Adipocyte (in vitro differentiated cells): ENCODE measurements around the gene GYS2.
"Not testable (repeated sequence)": the region's sequence is repeated elsewhere in the genome, so short reads cannot be mapped to it uniquely, and the experiment has no call there.

ENCODE experiments used
- DNase-seq: peaks from one replicate; pipeline ENCODE4 v3.0.0-alpha.2; 2015; ENCODE audit warnings: low read depth
- H3K27me3 ChIP-seq: replicated peaks from 2 replicates; pipeline ENCODE4 v1.7.0; 2013; ENCODE audit warnings: mild to moderate bottlenecking, low read length, moderate library complexity; ENCODE audit not compliant: control insufficient read depth, insufficient read depth
- H3K36me3 ChIP-seq: 2 replicates; pipeline ENCODE4 v1.7.0; 2013; ENCODE audit warnings: low read length, mild to moderate bottlenecking, moderate library complexity; ENCODE audit not compliant: control insufficient read depth, insufficient read depth, severe bottlenecking
- H3K4me1 ChIP-seq: 2 replicates; pipeline ENCODE4 v1.7.0; 2013; ENCODE audit warnings: mild to moderate bottlenecking, low read length, moderate library complexity; ENCODE audit not compliant: control insufficient read depth, insufficient read depth
- H3K4me3 ChIP-seq: 2 replicates; pipeline ENCODE4 v1.7.0; 2013; ENCODE audit warnings: mild to moderate bottlenecking, low read length, moderate library complexity
- H3K9ac ChIP-seq: 2 replicates; pipeline ENCODE4 v1.7.0; 2013; ENCODE audit warnings: mild to moderate bottlenecking, low read length, moderate library complexity
- H3K9me3 ChIP-seq: 2 replicates; pipeline ENCODE4 v1.7.0; 2013; ENCODE audit warnings: mild to moderate bottlenecking, low read length, moderate library complexity; ENCODE audit not compliant: control insufficient read depth

The GYS2 gene

DNA sequence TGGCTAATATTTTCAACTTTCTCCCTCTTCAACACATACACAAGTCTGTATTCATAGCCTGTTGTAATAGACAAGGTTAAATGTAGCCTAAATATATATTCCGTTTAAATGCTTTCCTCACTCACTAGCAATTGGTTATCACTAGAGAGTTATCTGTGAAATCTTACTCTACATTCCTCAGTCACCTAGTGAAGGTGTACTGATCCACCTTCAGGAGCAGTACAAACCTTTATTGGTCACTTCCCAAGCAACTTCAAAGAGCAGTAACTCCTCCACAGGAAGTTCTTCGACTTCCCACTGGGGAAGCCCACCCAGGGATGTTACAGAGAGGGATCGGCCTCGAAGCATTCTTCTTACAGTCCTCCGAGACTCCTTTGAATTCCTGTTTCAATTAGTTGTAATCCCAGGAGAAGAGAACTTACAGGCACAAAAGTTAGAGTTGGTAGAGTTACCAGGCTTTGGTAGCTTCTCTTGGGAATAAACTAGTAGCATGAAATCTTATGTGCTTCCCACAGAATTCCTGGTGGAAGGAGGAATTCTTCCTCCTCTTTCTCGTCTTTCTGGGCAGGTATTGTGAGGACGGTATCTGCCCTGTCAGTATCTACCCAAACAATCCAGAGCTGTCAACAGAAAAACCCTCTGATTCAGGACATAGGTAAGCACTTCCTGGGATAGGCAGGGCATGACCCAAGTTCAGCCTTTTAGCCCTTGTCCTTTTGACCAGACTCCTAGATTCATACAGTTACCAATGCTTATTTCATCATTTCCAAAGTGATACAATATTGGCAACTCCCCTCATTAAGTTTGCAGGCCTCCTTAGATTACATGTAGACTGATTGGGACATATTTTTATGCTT lies at the start of gene GYS2:
Gene GYS2, minus strand, starts transcription at position 603 of the 857 bp plus-strand sequence. Its CDS starts 255 bp downstream, at position 348.
- no peak for DNase-seq
- no peaks in the 10 kb centered on the region for H3K36me3 ChIP-seq
- no peak within 1 kb of the TSS for H3K4me3 ChIP-seq
- no peak within 1 kb of the TSS for H3K9ac ChIP-seq
- peaks cover 12% of the 10 kb centered on the region for H3K4me1 ChIP-seq
- no peaks in the 10 kb centered on the region for H3K9me3 ChIP-seq
- H3K27me3 ChIP-seq = peaks cover 11% of the 10 kb centered on the region

DNA sequence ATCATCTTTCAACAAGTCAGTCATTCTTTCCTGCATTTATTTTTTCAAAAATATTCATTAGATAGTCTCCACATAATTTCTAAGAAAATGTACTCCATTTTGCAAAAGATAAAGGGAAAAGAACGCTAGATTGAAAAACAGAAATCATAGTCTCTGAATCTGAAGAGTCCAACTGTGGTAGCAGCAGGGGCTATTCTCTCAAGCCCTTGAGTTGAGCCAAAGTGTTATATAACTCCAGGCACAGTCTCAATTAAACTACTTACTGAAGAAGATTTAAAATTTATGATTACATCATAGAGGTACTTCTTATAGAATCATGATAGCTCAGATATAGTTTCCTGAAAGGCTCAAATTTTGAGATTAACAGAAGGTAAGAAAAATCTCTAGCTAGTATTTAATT lies 47.2 kb upstream of the GYS2 start:
- Histone ChIP-seq H3K4me3 (no peak overlapping the region), H3K4me1 (peaks cover 20% of the 10 kb centered on the region), H3K9ac (no peak overlapping the region), H3K36me3 (peaks cover 78% of the 10 kb centered on the region), H3K27me3 (no peaks in the 10 kb centered on the region), H3K9me3 (no peaks in the 10 kb centered on the region)
- DNase-seq = no peak

DNA sequence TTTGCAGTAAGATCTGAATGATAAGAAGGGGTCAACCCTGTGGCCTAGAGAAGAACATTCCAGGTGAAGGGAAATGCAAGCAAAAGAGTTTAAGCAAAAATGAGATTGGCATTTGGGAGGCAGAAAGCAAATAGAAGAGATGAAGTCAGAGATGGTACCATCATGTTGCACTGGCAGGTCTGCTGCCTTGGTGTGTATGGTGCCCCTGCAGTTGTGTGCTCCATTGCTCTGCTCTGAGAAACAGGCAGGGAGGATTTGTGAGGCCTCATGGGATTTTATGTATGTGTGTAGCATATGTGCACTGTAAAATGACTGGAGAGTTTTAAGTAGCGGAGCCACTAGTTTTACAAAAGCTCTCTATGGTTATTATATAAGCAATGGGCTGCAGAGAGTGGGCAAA lies 46.4 kb upstream of the GYS2 start:
- H3K4me3 ChIP-seq = no peak overlapping the region
- H3K4me1 ChIP-seq = peaks cover 14% of the 10 kb centered on the region
- H3K36me3 ChIP-seq = peaks cover 86% of the 10 kb centered on the region
- H3K27me3 ChIP-seq = no peaks in the 10 kb centered on the region
- no peak overlapping the region for H3K9ac ChIP-seq
- H3K9me3 ChIP-seq = no peaks in the 10 kb centered on the region
- no peak for DNase-seq

DNA sequence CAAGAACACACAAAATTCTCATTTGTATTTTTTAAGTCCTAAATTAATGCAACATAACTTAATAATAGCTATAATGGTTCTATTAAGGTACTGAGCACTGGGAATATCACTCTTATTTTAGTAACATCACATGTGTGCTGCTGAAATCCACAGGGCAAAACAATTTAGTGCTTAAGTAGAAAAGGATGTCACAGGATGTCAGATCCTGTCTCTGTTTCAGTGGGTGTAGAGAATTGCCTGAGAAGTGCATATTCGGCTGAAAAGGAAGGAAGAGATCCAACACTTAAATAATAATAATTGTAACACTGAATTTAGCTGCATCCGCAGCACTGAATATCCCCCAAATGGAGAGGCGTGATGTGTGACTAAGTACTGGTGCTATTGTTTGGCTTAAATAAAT lies 44.4 kb upstream of the GYS2 start:
- H3K9ac ChIP-seq = no peak overlapping the region
- H3K36me3 ChIP-seq = peaks cover 97% of the 10 kb centered on the region
- no peaks in the 10 kb centered on the region for H3K9me3 ChIP-seq
- DNase-seq = no peak
- H3K4me3 ChIP-seq = no peak overlapping the region
- peaks cover 6% of the 10 kb centered on the region for H3K4me1 ChIP-seq
- no peaks in the 10 kb centered on the region for H3K27me3 ChIP-seq

DNA sequence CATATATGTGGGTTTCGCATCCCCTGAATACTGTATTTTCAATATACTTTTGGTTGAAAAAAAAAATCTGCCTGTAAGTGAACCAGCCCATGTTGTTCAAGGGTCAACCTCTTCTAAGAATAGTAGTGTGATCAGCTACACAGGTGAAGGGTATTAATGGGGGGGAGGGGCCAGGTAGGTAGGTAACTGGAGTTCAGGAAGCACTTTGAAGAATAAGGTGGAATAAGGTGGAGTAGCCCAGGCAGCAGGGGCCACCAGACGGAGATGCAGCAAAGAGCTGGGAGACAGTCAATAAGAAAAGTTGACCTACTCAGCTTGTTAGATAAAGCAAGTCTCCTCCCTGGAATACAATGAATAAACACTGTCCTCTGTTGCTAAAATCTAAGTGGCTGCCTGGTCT lies 43.7 kb upstream of the GYS2 start:
- no peak overlapping the region for H3K4me3 ChIP-seq
- no peaks in the 10 kb centered on the region for H3K27me3 ChIP-seq
- H3K9ac ChIP-seq = no peak overlapping the region
- H3K9me3 ChIP-seq = no peaks in the 10 kb centered on the region
- peaks cover 11% of the 10 kb centered on the region for H3K4me1 ChIP-seq
- H3K36me3 ChIP-seq = peaks cover 97% of the 10 kb centered on the region
- DNase-seq = no peak

DNA sequence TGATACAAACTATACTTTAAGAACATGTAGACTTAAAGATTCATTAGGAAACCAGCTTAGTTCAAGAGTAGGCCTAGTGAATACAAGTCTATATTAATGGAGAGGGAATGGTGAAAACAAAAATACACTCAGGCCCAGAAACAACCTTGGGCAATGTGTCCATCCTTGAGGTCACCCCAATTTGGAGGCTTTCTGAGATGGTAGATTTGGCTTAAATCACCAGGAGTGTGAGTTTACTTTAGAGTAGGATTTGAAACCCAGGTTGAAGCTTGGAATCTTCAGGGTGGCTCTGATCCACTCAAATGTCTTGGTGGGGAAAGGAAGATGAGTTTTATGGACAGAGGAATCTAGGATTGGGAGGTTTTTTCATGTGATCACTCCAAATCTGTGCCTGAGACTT lies 42.5 kb upstream of the GYS2 start:
- DNase-seq = no peak
- Histone ChIP-seq H3K4me1 (peaks cover 23% of the 10 kb centered on the region), H3K9ac (no peak overlapping the region), H3K27me3 (no peaks in the 10 kb centered on the region), H3K9me3 (no peaks in the 10 kb centered on the region), H3K4me3 (no peak overlapping the region), H3K36me3 (peaks cover 97% of the 10 kb centered on the region)

DNA sequence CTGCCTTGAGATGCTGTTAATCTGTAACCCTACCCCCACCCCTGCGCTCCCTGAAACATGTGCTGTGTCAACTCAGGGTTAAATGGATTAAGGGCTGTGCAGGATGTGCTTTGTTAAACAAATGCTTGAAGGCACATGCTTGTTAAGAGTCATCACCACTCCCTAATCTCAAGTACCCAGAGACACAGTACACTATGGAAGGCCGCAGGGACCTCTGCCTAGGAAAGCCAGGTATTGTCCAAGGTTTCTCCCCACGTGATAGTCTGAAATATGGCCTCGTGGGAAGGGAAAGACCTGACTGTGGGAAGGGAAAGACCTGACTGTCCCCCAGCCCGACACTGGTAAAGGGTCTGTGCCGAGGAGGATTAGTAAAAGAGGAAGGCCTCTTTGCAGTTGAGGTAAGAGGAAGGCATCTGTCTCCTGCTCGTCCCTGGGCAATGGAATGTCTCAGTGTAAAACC lies 40.4 kb upstream of the GYS2 start:
- H3K9ac ChIP-seq, H3K27me3 ChIP-seq, DNase-seq, H3K9me3 ChIP-seq, H3K4me3 ChIP-seq: not testable (repeated sequence)
- peaks cover 36% of the 10 kb centered on the region for H3K4me1 ChIP-seq
- H3K36me3 ChIP-seq = peaks cover 94% of the 10 kb centered on the region

DNA sequence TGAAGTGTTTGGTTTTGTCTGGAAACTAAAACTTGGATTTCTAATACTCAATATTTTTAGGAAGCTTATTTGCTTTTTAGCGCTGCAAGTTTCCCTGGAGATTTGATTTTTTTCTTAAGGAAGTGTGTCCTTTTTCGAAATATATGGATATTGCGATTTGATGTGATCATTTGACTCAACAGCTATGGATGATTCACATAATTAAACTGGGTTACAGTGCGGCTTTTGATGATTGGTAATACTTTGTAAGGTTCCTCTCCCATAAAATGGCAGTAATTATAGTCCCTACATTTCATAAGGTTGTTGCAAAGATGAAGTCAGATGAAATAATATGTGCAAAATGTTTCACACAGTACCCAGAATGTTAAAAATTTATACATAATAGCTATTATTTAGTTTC lies 39.9 kb upstream of the GYS2 start:
- no peak overlapping the region for H3K9ac ChIP-seq
- H3K4me3 ChIP-seq = no peak overlapping the region

DNA sequence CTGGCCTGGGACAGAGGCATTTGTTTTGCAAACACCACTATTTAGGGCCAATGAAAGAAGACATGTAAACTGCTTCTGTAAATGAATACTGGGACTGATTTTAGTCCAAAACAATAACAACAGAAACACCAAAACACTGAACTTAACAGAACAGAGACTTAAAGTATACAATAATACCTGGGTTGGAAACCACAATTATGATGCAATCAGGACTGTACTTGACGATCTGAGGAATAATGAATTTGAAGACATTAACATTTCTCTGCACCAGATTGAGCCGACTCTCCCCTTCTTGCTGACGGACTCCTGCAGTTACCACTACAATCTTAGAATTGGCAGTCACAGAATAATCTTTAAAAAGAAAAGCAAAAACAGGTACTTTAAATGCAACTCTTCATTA lies 39.1 kb upstream of the GYS2 start:
- no peak for DNase-seq
- no peak overlapping the region for H3K4me3 ChIP-seq
- H3K27me3 ChIP-seq = no peaks in the 10 kb centered on the region
- peak overlapping the region; percentile 22 for H3K9ac ChIP-seq
- H3K4me1 ChIP-seq = peaks cover 41% of the 10 kb centered on the region
- H3K36me3 ChIP-seq = peaks cover 95% of the 10 kb centered on the region
- no peaks in the 10 kb centered on the region for H3K9me3 ChIP-seq

More for the DNA sequence above, 39.9 kb upstream of the GYS2 start:
- Histone ChIP-seq H3K4me1 (peaks cover 36% of the 10 kb centered on the region), H3K36me3 (peaks cover 95% of the 10 kb centered on the region), H3K27me3 (no peaks in the 10 kb centered on the region), H3K9me3 (no peaks in the 10 kb centered on the region)
- no peak for DNase-seq

DNA sequence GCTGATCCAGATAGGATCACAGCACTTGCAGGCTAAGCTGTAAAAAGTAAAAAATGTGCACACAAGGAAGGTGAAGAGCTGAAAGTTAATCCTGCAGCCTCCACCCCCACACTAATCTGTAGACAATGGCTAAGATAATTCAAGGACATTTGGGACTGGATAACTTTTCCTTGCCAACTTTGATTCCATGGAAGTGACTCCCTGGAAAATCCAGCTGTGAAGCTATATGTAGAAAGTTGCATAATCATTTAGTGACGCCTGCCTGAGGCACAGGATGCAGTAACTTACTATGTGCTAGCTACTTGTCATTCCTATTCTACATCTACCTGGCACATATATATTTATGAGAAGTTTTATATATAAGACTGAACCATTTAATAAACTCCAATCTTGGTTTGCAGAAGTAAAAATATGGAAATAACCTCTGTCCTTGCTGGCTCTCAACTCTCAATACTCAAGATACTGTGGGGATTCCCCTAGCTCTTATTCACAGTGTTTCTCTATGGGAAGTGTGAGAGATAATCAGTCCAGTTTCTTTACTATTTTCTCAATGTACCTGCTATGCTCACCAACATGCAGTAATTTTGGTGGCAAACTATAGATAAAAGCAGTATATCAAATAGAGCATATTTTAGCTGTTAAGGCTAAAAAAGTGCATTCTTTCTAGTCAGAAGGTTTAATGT lies 38.2 kb upstream of the GYS2 start:
- Histone ChIP-seq H3K9ac (peak overlapping the region; percentile 22), H3K4me1 (peaks cover 50% of the 10 kb centered on the region), H3K27me3 (no peaks in the 10 kb centered on the region), H3K36me3 (peaks cover 95% of the 10 kb centered on the region), H3K9me3 (no peaks in the 10 kb centered on the region), H3K4me3 (no peak overlapping the region)
- no peak for DNase-seq

DNA sequence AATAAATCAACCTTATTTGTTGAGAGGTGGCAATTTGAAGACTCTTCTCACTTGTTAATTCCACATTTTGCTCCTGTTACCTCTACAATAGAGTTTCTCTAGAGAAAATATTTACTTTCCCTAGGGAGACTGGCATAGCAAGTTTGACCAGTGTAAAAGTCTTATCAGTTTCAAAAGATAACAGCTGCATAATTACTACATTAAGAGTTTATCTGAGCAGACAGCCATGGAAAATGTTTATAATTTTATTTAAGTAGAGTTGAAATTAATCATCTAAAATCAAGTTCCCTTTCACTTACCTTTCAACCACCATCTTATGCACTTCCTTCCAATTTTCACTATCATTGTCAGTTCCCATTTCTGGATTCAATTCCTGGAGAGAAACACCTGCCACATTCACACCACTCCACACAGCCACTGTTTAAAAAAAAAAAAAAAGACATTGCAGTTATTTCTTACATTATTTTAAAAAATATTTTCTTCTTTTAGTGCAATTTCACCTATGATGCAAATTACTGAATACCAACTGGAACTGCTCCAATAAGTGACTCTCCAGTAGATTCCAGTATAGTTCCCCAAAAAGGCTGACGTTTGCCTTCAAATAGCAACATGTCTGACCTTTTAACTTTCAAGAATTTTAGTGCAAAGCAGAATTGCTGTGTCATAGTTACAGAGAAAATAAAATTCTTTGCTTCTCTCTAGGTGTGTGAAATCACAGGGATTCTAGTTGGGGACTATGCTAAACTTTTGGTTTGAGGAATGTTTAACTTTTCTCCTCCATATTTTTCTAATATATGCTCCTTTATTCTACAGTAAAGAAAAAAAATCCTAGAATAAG lies 33.6 kb upstream of the GYS2 start:
- Histone ChIP-seq H3K9me3 (no peaks in the 10 kb centered on the region), H3K9ac (no peak overlapping the region), H3K27me3 (no peaks in the 10 kb centered on the region), H3K4me3 (no peak overlapping the region), H3K36me3 (peaks cover 96% of the 10 kb centered on the region), H3K4me1 (peaks cover 38% of the 10 kb centered on the region)
- no peak for DNase-seq
